HG03159 (cell line): Measurements from ENCODE around the gene SP8.

ENCODE experiments used
- ATAC-seq: cut with Tn5 transposase; IDR thresholded peaks from one replicate; pipeline ENCODE4 v1.9.1; 2021; ENCODE audit warnings: mild to moderate bottlenecking, moderate library complexity; ENCODE audit not compliant: unreplicated experiment

Gene SP8

GRCh38 chr7:20776214-20776911 is 10.3 kb downstream of the SP8 start:
- ATAC-seq, result no peak

DNA sequence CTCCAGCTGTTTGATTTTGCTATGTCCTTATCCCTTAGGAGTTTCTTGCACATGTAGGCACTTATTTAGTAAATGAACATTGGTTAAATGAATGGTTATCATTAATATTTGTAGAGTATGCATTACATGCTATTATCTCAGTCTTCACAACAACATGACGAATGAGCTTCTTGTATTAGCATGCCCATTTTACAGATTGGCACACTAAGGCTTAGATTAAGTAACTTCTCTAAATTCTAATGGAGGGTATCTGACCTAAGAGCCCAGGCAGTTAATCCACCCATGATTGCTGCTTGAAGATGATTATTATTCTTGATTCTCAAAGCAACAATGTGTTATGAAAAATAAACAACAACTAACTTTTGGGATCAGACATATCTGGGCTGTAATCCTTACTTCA is 32.7 kb downstream of the SP8 start:
- no peak for ATAC-seq

DNA sequence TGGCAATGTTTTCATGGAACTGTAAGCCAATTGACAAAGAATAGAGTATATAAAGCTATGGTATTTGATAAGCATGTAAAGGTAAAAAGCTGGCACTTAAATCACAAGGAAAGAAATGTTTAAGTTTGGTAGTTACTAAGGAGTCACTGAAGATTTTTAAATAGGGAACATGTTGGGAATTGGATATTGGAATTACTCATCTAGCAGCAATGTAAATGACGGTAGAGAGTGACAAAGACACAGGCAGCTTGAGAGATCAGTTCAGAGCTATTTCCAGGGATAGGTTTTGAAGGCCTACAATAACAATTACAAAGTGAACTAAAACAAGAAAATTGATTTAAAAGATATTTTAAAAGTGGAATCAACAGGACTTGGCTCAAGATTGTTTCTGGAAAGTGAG is 36.8 kb downstream of the SP8 start:
- no peak for ATAC-seq

GRCh38 chr7:20748853-20749252 is 37.8 kb downstream of the SP8 start:
- ATAC-seq, result no peak

GRCh38 chr7:20747001-20747400 is 39.7 kb downstream of the SP8 start:
- ATAC-seq, result no peak

DNA sequence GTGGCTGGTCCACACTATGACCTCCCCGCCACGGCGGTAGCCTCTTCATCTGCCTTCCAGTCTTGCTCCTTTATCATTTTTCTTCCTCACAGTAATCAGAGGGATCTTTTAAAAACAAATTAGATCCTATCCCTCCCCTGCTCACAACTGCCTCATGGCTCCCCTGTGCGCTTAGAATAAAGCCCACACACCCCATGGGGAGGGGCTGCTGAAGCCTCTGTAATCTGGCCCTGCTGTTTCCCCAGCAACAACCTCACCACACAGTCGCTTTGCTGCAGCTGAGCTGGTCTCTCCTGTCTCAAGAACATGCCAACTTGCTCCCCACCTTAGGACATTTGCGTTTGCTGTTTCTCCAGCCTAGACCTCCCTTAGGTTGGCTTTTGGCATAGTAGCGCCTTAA is 41.0 kb downstream of the SP8 start:
- no peak for ATAC-seq

GRCh38 chr7:20744954-20745446 is 41.7 kb downstream of the SP8 start:
- no peak for ATAC-seq

GRCh38 chr7:20742913-20743312 is 43.8 kb downstream of the SP8 start:
- ATAC-seq, result no peak

- ATAC-seq, result peak; percentile 61
Measured at GRCh38 chr7:20741801-20742200, 44.9 kb downstream of the SP8 start.

- peak; percentile 25 for ATAC-seq
Measured at GRCh38 chr7:20738518-20739481, 47.9 kb downstream of the SP8 start.

DNA sequence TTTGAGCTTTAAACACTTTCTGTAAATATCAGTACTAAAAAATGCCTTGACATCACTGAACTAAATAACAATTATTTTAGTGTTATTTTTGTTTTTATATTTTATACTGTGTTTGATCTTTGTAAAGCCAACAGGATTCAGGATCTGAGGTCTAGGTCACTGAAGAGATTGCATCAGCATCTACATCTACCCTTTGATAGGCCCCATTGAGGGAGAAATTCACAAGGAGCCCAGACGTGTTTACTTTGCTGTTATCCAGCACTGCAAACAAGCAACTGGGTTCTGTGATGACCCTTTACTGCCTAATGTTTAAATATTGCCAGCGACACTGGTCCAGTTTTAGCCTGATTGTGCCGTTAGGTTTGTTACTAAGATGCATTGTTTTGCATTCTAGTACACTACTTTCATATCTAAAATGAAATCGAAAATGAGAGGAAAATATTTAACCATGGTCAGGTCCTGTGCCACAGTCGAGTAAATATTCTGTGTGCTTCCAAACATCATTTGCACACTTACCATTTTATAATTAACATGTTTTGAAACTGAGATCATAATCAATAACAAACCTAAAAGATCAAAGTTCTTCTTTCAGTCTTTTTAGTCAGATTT is 48.7 kb downstream of the SP8 start:
- peak; percentile 65 for ATAC-seq

- no peak for ATAC-seq
Measured at GRCh38 chr7:20735346-20736065, 51.2 kb downstream of the SP8 start.
